Endothelial cell of umbilical vein (primary cell): ENCODE results near the gene CRYGS. TPM values are rescaled to one million over a fixed set of nuclear protein-coding genes. Genes with fewer than 3 reads are reported as not detected.
"Not testable (repeated sequence)": the region's sequence is repeated elsewhere in the genome, so short reads cannot be mapped to it uniquely, and the experiment has no call there.

Source experiments
- BruUV-seq: library from RNA; stranded (reverse); fragments of 400-500 nt; replicated peaks from 2 replicates; lab custom pipeline; 2021; lab: Mats Ljungman, UMichigan
- CTCF ChIA-PET: fragments of 300-600, 350-600 bp; sonication (Branson Sonifier 250); formaldehyde crosslinking; loops from one replicate; lab custom pipeline; 2021; ENCODE audit warnings: antibody characterized with exemption, inconsistent platforms; lab: Charles Lee
- POLR2A ChIA-PET: fragments of 300-600, 350-600 bp; sonication (Branson Sonifier 250); formaldehyde crosslinking; loops from one replicate; lab custom pipeline; 2021; ENCODE audit warnings: antibody characterized with exemption, inconsistent platforms; lab: Charles Lee
- DNase-seq: peaks from one replicate; pipeline ENCODE4 v3.0.0-alpha.2; 2011; ENCODE audit warnings: low read depth, low spot score
- FAIRE-seq: peaks from 2 replicates; lab custom pipeline; 2011; peaks lifted over from hg19 to GRCh38; lab: Jason Lieb, UNC
- H2AFZ ChIP-seq: 2 replicates; pipeline ENCODE4 v1.6.0; 2012; ENCODE audit warnings: low read depth, low read length, control low read depth, inconsistent platforms
- H3K27ac ChIP-seq: 2 replicates; pipeline ENCODE4 v1.5.1; 2011; ENCODE audit warnings: low read depth, mild to moderate bottlenecking, control low read depth, low read length, moderate library complexity; ENCODE audit not compliant: insufficient read depth
- H3K27me3 ChIP-seq, 2 experiments: 2 replicates each; pipeline versions ENCODE4 v1.6.0 to v1.6.1; 2011; ENCODE audit warnings: low read length in 2 of 2, mixed read lengths in 1 of 2; ENCODE audit not compliant: control insufficient read depth in 2 of 2, insufficient read depth in 2 of 2
- H3K36me3 ChIP-seq, 2 experiments: 2 replicates in 1 of 2; 3 replicates in 1 of 2; pipeline ENCODE4 v1.5.1; 2011; ENCODE audit warnings: low read length in 2 of 2, mild to moderate bottlenecking in 1 of 2, moderate library complexity in 1 of 2; ENCODE audit not compliant: control insufficient read depth in 2 of 2, insufficient read depth in 2 of 2; ENCODE audit errors: extremely low read depth in 1 of 2
- H3K4me1 ChIP-seq: 3 replicates; pipeline ENCODE4 v1.5.1; 2011; ENCODE audit warnings: mild to moderate bottlenecking, low read length; ENCODE audit not compliant: control insufficient read depth, insufficient read depth; ENCODE audit errors: extremely low read depth
- H3K4me2 ChIP-seq: 2 replicates; pipeline ENCODE4 v1.6.1; 2011; ENCODE audit warnings: low read length, control low read depth, mixed read lengths; ENCODE audit not compliant: insufficient read depth
- H3K4me3 ChIP-seq, 3 experiments: fragments of 200-600 bp in 1 of 3; sonication (generic), shearing (Covaris generic) in 1 of 3; replicated peaks in 1 of 3; 2 replicates each; pipeline ENCODE4 v1.5.1; 2011 to 2016; ENCODE audit warnings: control low read depth in 3 of 3, low read length in 3 of 3, mild to moderate bottlenecking in 2 of 3, inconsistent platforms in 1 of 3, low read depth in 1 of 3, moderate library complexity in 1 of 3; ENCODE audit not compliant: insufficient read depth in 1 of 3
- H3K79me2 ChIP-seq: 2 replicates; pipeline ENCODE4 v1.6.0; 2012; ENCODE audit warnings: low read length, inconsistent platforms; ENCODE audit not compliant: control insufficient read depth, insufficient read depth
- H3K9ac ChIP-seq: replicated peaks from 2 replicates; pipeline ENCODE3; 2011; ENCODE audit warnings: low read length, control low read depth; ENCODE audit not compliant: insufficient read depth; ENCODE audit errors: extremely low read depth
- H3K9me1 ChIP-seq: replicated peaks from 3 replicates; pipeline ENCODE4 v1.6.0; 2011; ENCODE audit warnings: mild to moderate bottlenecking, low read length; ENCODE audit not compliant: control insufficient read depth, insufficient read depth; ENCODE audit errors: extremely low read depth
- H3K9me3 ChIP-seq: replicated peaks from 2 replicates; pipeline ENCODE4 v1.5.1; 2012; ENCODE audit warnings: low read length, inconsistent platforms; ENCODE audit not compliant: control insufficient read depth, insufficient read depth
- H4K20me1 ChIP-seq: replicated peaks from 2 replicates; pipeline ENCODE3; 2011; ENCODE audit warnings: mild to moderate bottlenecking, low read length; ENCODE audit not compliant: control insufficient read depth, insufficient read depth; ENCODE audit errors: extremely low read depth
- EZH2 ChIP-seq: IDR thresholded peaks from 2 replicates; pipeline ENCODE4 v1.6.1; 2012; ENCODE audit warnings: borderline replicate concordance, low read depth, mild to moderate bottlenecking, moderate library complexity, low read length, inconsistent platforms; ENCODE audit not compliant: severe bottlenecking
- FOS ChIP-seq: IDR thresholded peaks from 2 replicates; pipeline ENCODE4 v1.6.1; 2011; ENCODE audit warnings: mild to moderate bottlenecking, low read length, moderate library complexity, borderline replicate concordance; ENCODE audit not compliant: insufficient read depth
- GATA2 ChIP-seq: IDR thresholded peaks from 2 replicates; pipeline ENCODE4 v1.7.0; 2011; ENCODE audit warnings: low read depth, mild to moderate bottlenecking, moderate library complexity, mixed read lengths, low read length; ENCODE audit not compliant: insufficient read length, insufficient read depth
- JUN ChIP-seq: IDR thresholded peaks from 2 replicates; pipeline ENCODE4 v1.6.1; 2011; ENCODE audit warnings: borderline replicate concordance, low read depth; ENCODE audit not compliant: insufficient read length, insufficient read depth
- MYC ChIP-seq: IDR thresholded peaks from one replicate; pipeline ENCODE4 v1.6.1; 2011; ENCODE audit warnings: mild to moderate bottlenecking, low read depth, low read length
- POLR2A ChIP-seq: IDR thresholded peaks from 2 replicates; pipeline ENCODE4 v1.6.1; 2012; ENCODE audit warnings: low read depth, mild to moderate bottlenecking, control low read depth, low read length
- POLR2AphosphoS5 ChIP-seq: IDR thresholded peaks from 2 replicates; pipeline ENCODE4 v1.6.1; 2012; ENCODE audit warnings: low read depth, mild to moderate bottlenecking, control low read depth, low read length, moderate library complexity; ENCODE audit not compliant: insufficient read depth
- dilution Hi-C: fragments of 300-500 bp; cut with MboI; formaldehyde crosslinking; loops from one replicate; pipeline ENCODE4 v1.15.0; 2019; ENCODE audit warnings: low sequenced_read_pairs; ENCODE audit not compliant: extremely low pct_ligation_motif_present
- intact Hi-C: fragments of 100-400 bp; cut with micrococcal nuclease; formaldehyde crosslinking; loops from one replicate; pipeline ENCODE4 v1.10.0; 2022
- polyA plus RNA-seq, 4 experiments: library from polyadenylated mRNA; depleted of rRNA in 3 of 4; stranded (reverse) in 3 of 4; unstranded in 1 of 4; fragments of >200 nt; gene quantifications; 2 replicates each; pipeline versions ENCODE4 v1.2.1 to v1.2.3, GENCODE V29; 2011 to 2012; ENCODE audit warnings: missing spikeins in 1 of 4
- total RNA-seq: library from RNA; stranded (reverse); gene quantifications from 2 replicates; pipeline ENCODE4 v1.2.3, GENCODE V29; 2021
- TF ChIP-seq, protein P1 (sequence below), 2 donors: IDR thresholded peaks; 1 replicate in 1 of 2; 2 replicates in 1 of 2; pipeline ENCODE4 v1.5.1; 2011; ENCODE audit warnings: low read length in 2 of 2, mild to moderate bottlenecking in 2 of 2, moderate library complexity in 2 of 2, control low read depth in 1 of 2, inconsistent platforms in 1 of 2, low read depth in 1 of 2; ENCODE audit not compliant: insufficient read depth in 1 of 2; ENCODE audit errors: extremely low read depth in 1 of 2
- TF ChIP-seq, protein P2 (sequence below): IDR thresholded peaks from 2 replicates; pipeline ENCODE4 v1.6.1; 2011; ENCODE audit not compliant: insufficient read depth, insufficient read length

Gene CRYGS
- total and polyA plus RNA-seq, 2 donors (not counting 3 experiments of a cell fraction or from before 2014, with no cell fraction given), result 5.0 TPM

DNA sequence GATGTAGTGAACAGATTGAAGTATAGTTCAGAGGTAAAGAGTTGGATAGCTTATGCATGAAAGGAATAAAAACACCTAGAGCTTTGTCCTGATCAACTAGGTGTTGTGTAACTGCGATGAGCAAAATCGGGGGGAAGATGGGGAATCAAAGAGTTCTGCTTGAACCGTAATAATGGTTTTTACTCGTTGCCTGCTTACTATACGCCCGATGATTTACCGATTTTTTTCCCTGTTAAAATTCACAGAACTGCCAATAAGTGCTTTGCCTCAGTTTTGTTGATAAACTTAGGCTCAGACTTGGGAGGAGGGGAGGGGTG lies 25.6 kb upstream of the CRYGS start:
- H3K27me3 ChIP-seq, result no peaks in the 10 kb centered on the region
- dilution Hi-C loops (no loop called here), intact Hi-C loops (loop anchor here (1.0 to 5.0 kb wide), 9 partner anchors 47 to 631 kb away; partner anchors contain the start of genes EIF4A2, ETV5, RFC4 and RPL39L)
- no peaks in the 10 kb centered on the region for H3K36me3 ChIP-seq
- DNase-seq, result no peak
- TF ChIP-seq GATA2 (no peak), EZH2 (no peak), FOS (no peak), JUN (no peak), POLR2AphosphoS5 (no peak), POLR2A (no peak), MYC (no peak)
- TF ChIP-seq, protein P1, sequence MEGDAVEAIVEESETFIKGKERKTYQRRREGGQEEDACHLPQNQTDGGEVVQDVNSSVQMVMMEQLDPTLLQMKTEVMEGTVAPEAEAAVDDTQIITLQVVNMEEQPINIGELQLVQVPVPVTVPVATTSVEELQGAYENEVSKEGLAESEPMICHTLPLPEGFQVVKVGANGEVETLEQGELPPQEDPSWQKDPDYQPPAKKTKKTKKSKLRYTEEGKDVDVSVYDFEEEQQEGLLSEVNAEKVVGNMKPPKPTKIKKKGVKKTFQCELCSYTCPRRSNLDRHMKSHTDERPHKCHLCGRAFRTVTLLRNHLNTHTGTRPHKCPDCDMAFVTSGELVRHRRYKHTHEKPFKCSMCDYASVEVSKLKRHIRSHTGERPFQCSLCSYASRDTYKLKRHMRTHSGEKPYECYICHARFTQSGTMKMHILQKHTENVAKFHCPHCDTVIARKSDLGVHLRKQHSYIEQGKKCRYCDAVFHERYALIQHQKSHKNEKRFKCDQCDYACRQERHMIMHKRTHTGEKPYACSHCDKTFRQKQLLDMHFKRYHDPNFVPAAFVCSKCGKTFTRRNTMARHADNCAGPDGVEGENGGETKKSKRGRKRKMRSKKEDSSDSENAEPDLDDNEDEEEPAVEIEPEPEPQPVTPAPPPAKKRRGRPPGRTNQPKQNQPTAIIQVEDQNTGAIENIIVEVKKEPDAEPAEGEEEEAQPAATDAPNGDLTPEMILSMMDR (IDR thresholded peaks at IDR 0.05; ENCODE audit: extremely low read depth in 1 of 2, insufficient read depth in 1 of 2, low read depth in 1 of 2, low read length in 2 of 2), result no peak
- TF ChIP-seq, protein P2, sequence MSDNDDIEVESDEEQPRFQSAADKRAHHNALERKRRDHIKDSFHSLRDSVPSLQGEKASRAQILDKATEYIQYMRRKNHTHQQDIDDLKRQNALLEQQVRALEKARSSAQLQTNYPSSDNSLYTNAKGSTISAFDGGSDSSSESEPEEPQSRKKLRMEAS, result no peak
- TSS peak; percentile 65 for BruUV-seq
- peak overlapping the region; percentile 55 to 91 (median 80) for H3K4me3 ChIP-seq
- FAIRE-seq, result no peak
- peak overlapping the region; percentile 88 for H3K9ac ChIP-seq
- ChIA-PET POLR2A (interaction anchor here (0.8 to 1.9 kb wide), 8 partner anchors 10 to 632 kb away, joined by 3 to 27 read pairs (median 4); partner anchors contain the start of genes EIF4A2, ETV5 and TRA2B), CTCF (interaction anchor here (0.9 to 1.4 kb wide), 10 partner anchors 29 to 626 kb away, joined by 3 to 12 read pairs (median 4); no protein-coding TSS in a partner anchor)
- H3K9me3 ChIP-seq, result no peaks in the 10 kb centered on the region
- no peaks in the 10 kb centered on the region for H3K9me1 ChIP-seq
- H3K4me2 ChIP-seq, result peak overlapping the region; percentile 80
- H4K20me1 ChIP-seq, result no peaks in the 10 kb centered on the region
- peak overlapping the region; percentile 58 for H3K27ac ChIP-seq
- peaks cover 18% of the 10 kb centered on the region for H3K4me1 ChIP-seq
- peaks cover 21% of the 10 kb centered on the region for H3K79me2 ChIP-seq
- H2AFZ ChIP-seq, result peak overlapping the region; percentile 86

DNA sequence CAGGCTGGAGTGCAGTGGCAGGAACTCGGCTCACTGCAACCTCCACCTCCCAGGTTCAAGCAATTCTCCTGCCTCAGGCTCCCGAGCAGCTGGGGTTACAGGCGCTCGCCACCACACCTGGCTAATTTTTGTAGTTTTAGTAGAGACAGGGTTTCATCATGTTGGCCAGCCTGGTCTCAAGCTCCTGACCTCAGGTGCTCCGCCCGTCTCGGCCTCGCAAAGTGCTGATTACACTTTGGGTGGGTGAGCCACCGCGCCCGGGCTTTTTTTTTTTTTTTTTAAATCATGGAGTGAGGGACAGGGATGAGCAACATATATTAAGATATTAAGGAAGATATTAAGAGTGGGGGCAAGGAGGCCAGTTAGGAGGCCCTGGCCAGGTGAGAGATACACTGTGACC lies 25.2 kb upstream of the CRYGS start:
- H2AFZ ChIP-seq, H3K9me3 ChIP-seq, BruUV-seq, FAIRE-seq, H3K36me3 ChIP-seq, H4K20me1 ChIP-seq, H3K9me1 ChIP-seq, H3K27me3 ChIP-seq, H3K9ac ChIP-seq, dilution Hi-C loops, H3K27ac ChIP-seq, DNase-seq: not testable (repeated sequence)
- intact Hi-C loops, result loop anchor here (5.0 kb wide), 2 partner anchors 253 to 363 kb away; partner anchors contain the start of gene ST6GAL1
- H3K4me2 ChIP-seq, result peak overlapping the region; percentile 80
- ChIA-PET POLR2A (interaction anchor here (0.6 kb wide), 1 partner anchor 788 kb away, joined by 5 read pairs; no protein-coding TSS in a partner anchor), CTCF (interaction anchor here (1.8 to 2.1 kb wide), 2 partner anchors 28 to 48 kb away, joined by 5 to 7 read pairs; no protein-coding TSS in a partner anchor)
- H3K4me3 ChIP-seq, result peak overlapping the region in 2 of 3 experiments; percentile 80 to 91
- peaks cover 24% of the 10 kb centered on the region for H3K79me2 ChIP-seq
- peaks cover 18% of the 10 kb centered on the region for H3K4me1 ChIP-seq
